H9 (cell line): Measurements from ENCODE around the gene KCNIP3. TPM values are rescaled to one million over a fixed set of nuclear protein-coding genes. Genes with fewer than 3 reads are reported as not detected.
A peak's percentile ranks its signal among the peaks of the same experiment; 100 is the strongest.

ENCODE experiments used
- DNase-seq: peaks from one replicate; pipeline ENCODE4 v3.0.0-alpha.2; 2017
- H2AFZ ChIP-seq: one replicate; pipeline ENCODE4 v1.6.1; 2013; ENCODE audit warnings: mild to moderate bottlenecking, low read length, control low read depth, moderate library complexity
- H2AK5ac ChIP-seq: 2 replicates; pipeline ENCODE4 v1.6.1; 2013; ENCODE audit warnings: low read length, control low read depth, mixed read lengths; ENCODE audit not compliant: insufficient read length
- H2BK120ac ChIP-seq: one replicate; pipeline ENCODE4 v1.6.1; 2013; ENCODE audit warnings: low read depth, mild to moderate bottlenecking, low read length, control low read depth, inconsistent platforms; ENCODE audit not compliant: poor library complexity, severe bottlenecking
- H2BK12ac ChIP-seq: 2 replicates; pipeline ENCODE4 v1.6.1; 2013; ENCODE audit warnings: low read length, control low read depth, mixed read lengths, low read depth; ENCODE audit not compliant: insufficient read length
- H2BK15ac ChIP-seq: 2 replicates; pipeline ENCODE4 v1.6.1; 2013; ENCODE audit warnings: low read depth, low read length, control low read depth
- H2BK20ac ChIP-seq: one replicate; pipeline ENCODE4 v1.6.1; 2013; ENCODE audit warnings: low read depth, mild to moderate bottlenecking, low read length, control low read depth, inconsistent platforms; ENCODE audit not compliant: poor library complexity, severe bottlenecking
- H2BK5ac ChIP-seq: 2 replicates; pipeline ENCODE4 v1.6.1; 2013; ENCODE audit warnings: low read length, control low read depth, mixed read lengths; ENCODE audit not compliant: insufficient read length
- H3K14ac ChIP-seq: 2 replicates; pipeline ENCODE4 v1.6.1; 2013; ENCODE audit warnings: low read length, control low read depth; ENCODE audit not compliant: insufficient read depth
- H3K18ac ChIP-seq: 2 replicates; pipeline ENCODE4 v1.6.1; 2013; ENCODE audit warnings: low read depth, mild to moderate bottlenecking, mixed read lengths, low read length, control low read depth; ENCODE audit not compliant: insufficient read length
- H3K23ac ChIP-seq: 2 replicates; pipeline ENCODE4 v1.6.1; 2013; ENCODE audit warnings: low read length, control low read depth, mixed read lengths, low read depth; ENCODE audit not compliant: insufficient read length
- H3K23me2 ChIP-seq: 2 replicates; pipeline ENCODE4 v1.6.1; 2013; ENCODE audit warnings: low read depth, mild to moderate bottlenecking, mixed read lengths, low read length, control low read depth; ENCODE audit not compliant: insufficient read length, poor library complexity, severe bottlenecking
- H3K27ac ChIP-seq: 2 replicates; pipeline ENCODE4 v1.5.1; 2013; ENCODE audit warnings: low read length, control low read depth, mixed read lengths, low read depth; ENCODE audit not compliant: insufficient read length
- H3K27me3 ChIP-seq: 2 replicates; pipeline ENCODE4 v1.6.1; 2013; ENCODE audit warnings: low read length, control low read depth, inconsistent platforms; ENCODE audit not compliant: insufficient read depth
- H3K4ac ChIP-seq: 2 replicates; pipeline ENCODE4 v1.6.1; 2013; ENCODE audit warnings: low read depth, mild to moderate bottlenecking, control low read depth, inconsistent platforms, low read length, moderate library complexity
- H3K4me1 ChIP-seq: 2 replicates; pipeline ENCODE4 v1.6.1; 2013; ENCODE audit warnings: low read length, control low read depth, inconsistent platforms; ENCODE audit not compliant: insufficient read depth
- H3K4me2 ChIP-seq: 2 replicates; pipeline ENCODE4 v1.6.1; 2013; ENCODE audit warnings: low read length, control low read depth, mixed read lengths; ENCODE audit not compliant: insufficient read length, insufficient read depth
- H3K56ac ChIP-seq: 2 replicates; pipeline ENCODE4 v1.6.1; 2013; ENCODE audit warnings: low read depth, mild to moderate bottlenecking, mixed read lengths, low read length, control low read depth; ENCODE audit not compliant: insufficient read length
- H3K79me1 ChIP-seq: 2 replicates; pipeline ENCODE4 v1.6.1; 2013; ENCODE audit warnings: low read depth, mild to moderate bottlenecking, moderate library complexity, low read length, control low read depth, inconsistent platforms; ENCODE audit not compliant: insufficient read depth, poor library complexity, severe bottlenecking
- H3K79me2 ChIP-seq: 2 replicates; pipeline ENCODE4 v1.6.1; 2013; ENCODE audit warnings: low read length, control low read depth, inconsistent platforms; ENCODE audit not compliant: insufficient read depth
- H3K9ac ChIP-seq: 2 replicates; pipeline ENCODE4 v1.6.1; 2013; ENCODE audit warnings: low read length, control low read depth, mixed read lengths; ENCODE audit not compliant: insufficient read length; ENCODE audit errors: extremely low read depth
- H3K9me3 ChIP-seq: one replicate; pipeline ENCODE4 v1.6.1; 2013; ENCODE audit warnings: low read depth, low read length, inconsistent platforms; ENCODE audit not compliant: control insufficient read depth
- H3T11ph ChIP-seq: one replicate; pipeline ENCODE4 v1.6.1; 2013; ENCODE audit warnings: mild to moderate bottlenecking, low read length, control low read depth, inconsistent platforms
- H4K20me1 ChIP-seq: one replicate; pipeline ENCODE4 v1.6.1; 2013; ENCODE audit not compliant: control insufficient read depth, insufficient read length, insufficient read depth
- H4K5ac ChIP-seq: 2 replicates; pipeline ENCODE4 v1.6.1; 2013; ENCODE audit warnings: low read depth, mild to moderate bottlenecking, mixed read lengths, low read length, control low read depth; ENCODE audit not compliant: insufficient read length
- H4K8ac ChIP-seq: replicated peaks from 2 replicates; pipeline ENCODE4 v1.6.1; 2013; ENCODE audit warnings: low read length, control low read depth, mixed read lengths, low read depth; ENCODE audit not compliant: insufficient read length
- H4K91ac ChIP-seq: 2 replicates; pipeline ENCODE4 v1.6.1; 2013; ENCODE audit warnings: low read depth, mild to moderate bottlenecking, moderate library complexity, mixed read lengths, low read length, control low read depth; ENCODE audit not compliant: insufficient read length
- H3K27ac Mint-ChIP-seq, 3 experiments: 2 replicates in 2 of 3; 3 replicates in 1 of 3; pipeline ENCODE4 v1.8.0; 2020 to 2021; ENCODE audit warnings: mixed read lengths in 3 of 3, mild to moderate bottlenecking in 1 of 3, moderate library complexity in 1 of 3
- H3K27me3 Mint-ChIP-seq: 2 replicates; pipeline ENCODE4 v1.8.0; 2021; ENCODE audit warnings: low read depth, mild to moderate bottlenecking, moderate library complexity, mixed read lengths
- H3K36me3 Mint-ChIP-seq, 3 experiments: 2 replicates in 2 of 3; 3 replicates in 1 of 3; pipeline ENCODE4 v1.8.0; 2020 to 2021; ENCODE audit warnings: low read depth in 3 of 3, mixed read lengths in 3 of 3; ENCODE audit not compliant: insufficient read depth in 1 of 3
- H3K4me1 Mint-ChIP-seq, 2 experiments: 2 replicates each; pipeline ENCODE4 v1.8.0; 2020; ENCODE audit warnings: mixed read lengths in 2 of 2
- H3K4me3 Mint-ChIP-seq, 2 experiments: 2 replicates in 1 of 2; 3 replicates in 1 of 2; pipeline ENCODE4 v1.8.0; 2020 to 2021; ENCODE audit warnings: mild to moderate bottlenecking in 2 of 2, mixed read lengths in 2 of 2, moderate library complexity in 1 of 2
- H3K9me3 Mint-ChIP-seq, 2 experiments: 2 replicates in 1 of 2; 3 replicates in 1 of 2; pipeline ENCODE4 v1.8.0; 2020; ENCODE audit warnings: mild to moderate bottlenecking in 2 of 2, mixed read lengths in 2 of 2, moderate library complexity in 1 of 2
- CTCF ChIP-seq: fragments of 200-600 bp; sonication (generic); conservative IDR thresholded peaks from 3 replicates; pipeline ENCODE4 v1.8.0; 2021; ENCODE audit warnings: antibody characterized with exemption, mild to moderate bottlenecking
- WGBS: extraction: QIAGEN DNeasy Blood & Tissue Kit; methylation state at CpG from one replicate; pipeline ENCODE4 v1.1.7; 2013; ENCODE audit warnings: missing lambda C conversion rate, low lambda C conversion rate, mixed read lengths; ENCODE audit not compliant: insufficient read length; ENCODE audit errors: extremely low coverage; 5-methylcytosine and 5-hydroxymethylcytosine counted together
- total RNA-seq: library from RNA; stranded (reverse); gene quantifications from 2 replicates; pipeline ENCODE4 v1.2.1, GENCODE V29; 2021

The KCNIP3 gene
- total RNA-seq, 1 experiment from 2014 or later, result 1.5 TPM

GRCh38 chr2:95350368-95350767 is 53.2 kb downstream of the KCNIP3 start:
- peak; percentile 25 for DNase-seq
- H2AFZ ChIP-seq, result no peak overlapping the region
- H4K5ac ChIP-seq, result no peak overlapping the region
- peaks cover 7% of the 10 kb centered on the region for H3K23me2 ChIP-seq
- no peak overlapping the region for H3K4me3 Mint-ChIP-seq
- H3K36me3 Mint-ChIP-seq, result no peaks in the 10 kb centered on the region
- no peak overlapping the region for H3K23ac ChIP-seq
- H3K9ac ChIP-seq, result no peak overlapping the region
- H3K27me3 ChIP-seq, result peaks cover 7% of the 10 kb centered on the region; the same call in 1 of the 2 replicates
- H3T11ph ChIP-seq, result no peak overlapping the region
- H2BK20ac ChIP-seq, result no peak overlapping the region
- no peak overlapping the region for H2BK5ac ChIP-seq
- no peak overlapping the region for H3K18ac ChIP-seq
- TF ChIP-seq CTCF, result no peak
- H3K56ac ChIP-seq, result no peak overlapping the region
- no peak overlapping the region for H2BK12ac ChIP-seq
- 0 out of 5 replicates have a peak, but pooled peaks cover 0 to 2% of the 10 kb centered on the region in 2 experiments for H3K9me3 Mint-ChIP-seq
- no peaks in the 10 kb centered on the region for H3K79me1 ChIP-seq
- no peak overlapping the region for H4K91ac ChIP-seq
- no peak overlapping the region for H3K4me2 ChIP-seq
- no peaks in the 10 kb centered on the region for H3K9me3 ChIP-seq
- WGBS, result no CpG with 5 or more reads among the region's 7 CpGs
- H4K20me1 ChIP-seq, result no peaks in the 10 kb centered on the region
- no peak overlapping the region for H4K8ac ChIP-seq
- H2AK5ac ChIP-seq, result no peak overlapping the region
- no peak overlapping the region for H2BK120ac ChIP-seq
- no peak overlapping the region for H3K4ac ChIP-seq
- H3K14ac ChIP-seq, result no peak overlapping the region
- H3K27ac Mint-ChIP-seq, result no peak overlapping the region
- no peak overlapping the region for H2BK15ac ChIP-seq
- peaks cover 52% of the 10 kb centered on the region for H3K27me3 Mint-ChIP-seq
- no peaks in the 10 kb centered on the region for H3K4me1 Mint-ChIP-seq
- no peaks in the 10 kb centered on the region for H3K4me1 ChIP-seq
- no peak overlapping the region for H3K27ac ChIP-seq
- no peaks in the 10 kb centered on the region for H3K79me2 ChIP-seq
